SU-DHL-6 (cell line): ENCODE measurements around the gene NFIA.

Experiments
- EZH2phosphoT487 ChIP-seq: fragments of 200-600 bp; sonication (generic), shearing (Covaris generic); conservative IDR thresholded peaks from 2 replicates; pipeline ENCODE4 v1.6.1; 2018; ENCODE audit warnings: mild to moderate bottlenecking, antibody characterized with exemption, low read length, moderate library complexity, mixed read lengths
- TF ChIP-seq, protein P1 (sequence below): fragments of 200-600 bp; sonication (generic); IDR thresholded peaks from one replicate; pipeline ENCODE4 v1.5.1; 2017; ENCODE audit warnings: antibody characterized with exemption, mild to moderate bottlenecking, low read length, moderate library complexity; ENCODE audit not compliant: insufficient read depth, poor library complexity, severe bottlenecking

DNA sequence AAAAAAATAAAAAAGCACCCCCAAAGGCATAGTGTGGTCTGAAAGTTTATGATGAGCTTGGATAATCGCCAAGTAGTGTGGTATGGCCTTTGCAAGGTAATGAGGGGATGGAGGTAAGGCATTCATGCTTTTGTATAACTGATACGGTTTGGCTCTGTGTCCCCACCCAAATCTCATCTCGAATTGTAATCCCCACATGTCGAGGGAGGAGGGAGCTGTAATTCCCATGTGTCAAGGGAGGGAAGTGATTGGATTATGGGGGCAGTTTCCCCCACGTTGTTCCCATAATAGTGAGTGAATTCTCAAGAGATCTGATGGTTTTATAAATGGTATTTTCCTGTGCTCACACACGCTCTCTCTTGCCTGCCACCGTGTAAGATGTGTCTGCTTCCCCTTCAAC lies 215.5 kb downstream of the NFIA start:
- TF ChIP-seq EZH2phosphoT487: no peak
- TF ChIP-seq, protein P1, sequence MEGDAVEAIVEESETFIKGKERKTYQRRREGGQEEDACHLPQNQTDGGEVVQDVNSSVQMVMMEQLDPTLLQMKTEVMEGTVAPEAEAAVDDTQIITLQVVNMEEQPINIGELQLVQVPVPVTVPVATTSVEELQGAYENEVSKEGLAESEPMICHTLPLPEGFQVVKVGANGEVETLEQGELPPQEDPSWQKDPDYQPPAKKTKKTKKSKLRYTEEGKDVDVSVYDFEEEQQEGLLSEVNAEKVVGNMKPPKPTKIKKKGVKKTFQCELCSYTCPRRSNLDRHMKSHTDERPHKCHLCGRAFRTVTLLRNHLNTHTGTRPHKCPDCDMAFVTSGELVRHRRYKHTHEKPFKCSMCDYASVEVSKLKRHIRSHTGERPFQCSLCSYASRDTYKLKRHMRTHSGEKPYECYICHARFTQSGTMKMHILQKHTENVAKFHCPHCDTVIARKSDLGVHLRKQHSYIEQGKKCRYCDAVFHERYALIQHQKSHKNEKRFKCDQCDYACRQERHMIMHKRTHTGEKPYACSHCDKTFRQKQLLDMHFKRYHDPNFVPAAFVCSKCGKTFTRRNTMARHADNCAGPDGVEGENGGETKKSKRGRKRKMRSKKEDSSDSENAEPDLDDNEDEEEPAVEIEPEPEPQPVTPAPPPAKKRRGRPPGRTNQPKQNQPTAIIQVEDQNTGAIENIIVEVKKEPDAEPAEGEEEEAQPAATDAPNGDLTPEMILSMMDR: no peak
